Measurements from ENCODE around the gene ZG16B.

The ZG16B gene

GRCh38 chr16:2827374-2827791 lies 2.7 kb upstream of the ZG16B start:
- TF ChIP-seq, protein P1, sequence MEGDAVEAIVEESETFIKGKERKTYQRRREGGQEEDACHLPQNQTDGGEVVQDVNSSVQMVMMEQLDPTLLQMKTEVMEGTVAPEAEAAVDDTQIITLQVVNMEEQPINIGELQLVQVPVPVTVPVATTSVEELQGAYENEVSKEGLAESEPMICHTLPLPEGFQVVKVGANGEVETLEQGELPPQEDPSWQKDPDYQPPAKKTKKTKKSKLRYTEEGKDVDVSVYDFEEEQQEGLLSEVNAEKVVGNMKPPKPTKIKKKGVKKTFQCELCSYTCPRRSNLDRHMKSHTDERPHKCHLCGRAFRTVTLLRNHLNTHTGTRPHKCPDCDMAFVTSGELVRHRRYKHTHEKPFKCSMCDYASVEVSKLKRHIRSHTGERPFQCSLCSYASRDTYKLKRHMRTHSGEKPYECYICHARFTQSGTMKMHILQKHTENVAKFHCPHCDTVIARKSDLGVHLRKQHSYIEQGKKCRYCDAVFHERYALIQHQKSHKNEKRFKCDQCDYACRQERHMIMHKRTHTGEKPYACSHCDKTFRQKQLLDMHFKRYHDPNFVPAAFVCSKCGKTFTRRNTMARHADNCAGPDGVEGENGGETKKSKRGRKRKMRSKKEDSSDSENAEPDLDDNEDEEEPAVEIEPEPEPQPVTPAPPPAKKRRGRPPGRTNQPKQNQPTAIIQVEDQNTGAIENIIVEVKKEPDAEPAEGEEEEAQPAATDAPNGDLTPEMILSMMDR (IDR thresholded peaks at IDR 0.05; ENCODE audit: extremely low read depth, missing control alignments) = no peak

GRCh38 chr16:2827831-2828520 lies 2.1 kb upstream of the ZG16B start:
- TF ChIP-seq, protein P1 (IDR thresholded peaks at IDR 0.05; ENCODE audit: extremely low read depth, missing control alignments) = no peak

More at GRCh38 chr16:2827374-2827791, 2.7 kb upstream of the ZG16B start:
- no peak for DNase-seq (ENCODE audit: low spot score)

GRCh38 chr16:2828521-2828840 lies 1.6 kb upstream of the ZG16B start:
- no peak for DNase-seq (ENCODE audit: low spot score)
- TF ChIP-seq, protein P1 (IDR thresholded peaks at IDR 0.05; ENCODE audit: extremely low read depth, missing control alignments) = no peak

More at GRCh38 chr16:2827831-2828520, 2.1 kb upstream of the ZG16B start:
- DNase-seq (ENCODE audit: low spot score) = no peak

DNA sequence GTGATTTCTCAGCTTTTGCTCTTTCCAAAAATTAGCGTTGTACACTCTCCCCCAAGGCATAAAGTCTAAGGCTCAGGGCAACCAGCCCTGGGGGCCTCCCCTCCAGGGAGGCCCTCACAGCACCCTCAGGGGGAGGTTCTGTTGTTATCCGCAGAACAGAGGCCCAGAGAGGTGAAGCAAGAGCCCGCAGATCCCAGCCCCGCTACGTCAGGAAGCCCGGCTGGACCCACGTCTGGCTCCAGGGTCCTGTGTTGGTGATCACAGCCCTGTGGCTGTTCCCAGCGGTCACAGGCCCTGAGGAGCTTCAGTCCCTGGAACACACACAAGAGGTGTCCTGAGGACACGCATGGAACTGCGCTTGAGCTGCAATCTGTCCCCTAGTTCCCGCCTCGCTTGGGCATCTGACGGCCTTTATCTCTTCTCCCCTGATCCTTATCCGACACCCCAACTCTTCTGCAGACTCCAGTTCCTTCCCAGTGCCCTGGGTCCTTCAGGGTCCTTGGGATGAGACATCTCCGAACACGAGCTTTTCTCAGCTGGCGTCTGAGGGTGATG lies 1.1 kb upstream of the ZG16B start:
- TF ChIP-seq, protein P1 (IDR thresholded peaks at IDR 0.05; ENCODE audit: extremely low read depth, missing control alignments) = no peak
- DNase-seq (ENCODE audit: low spot score) = no peak

DNA sequence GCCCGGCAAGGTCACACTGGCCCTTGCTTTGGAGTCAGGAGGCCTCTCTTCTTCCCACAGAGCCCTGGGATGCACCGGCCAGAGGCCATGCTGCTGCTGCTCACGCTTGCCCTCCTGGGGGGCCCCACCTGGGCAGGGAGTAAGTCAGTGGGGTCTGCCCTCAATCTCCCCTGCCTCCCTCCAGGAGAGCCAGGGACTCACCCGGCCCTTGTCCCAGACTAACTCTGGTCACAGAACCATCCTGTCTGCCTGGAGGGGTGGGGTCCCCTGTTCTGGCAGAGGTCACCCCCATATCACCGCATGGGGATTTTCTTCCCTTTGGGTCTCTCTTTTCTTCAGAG lies 222 bp downstream of the ZG16B start:
- TF ChIP-seq, protein P1 (IDR thresholded peaks at IDR 0.05; ENCODE audit: extremely low read depth, missing control alignments) = no peak
- DNase-seq (ENCODE audit: low spot score) = no peak

DNA sequence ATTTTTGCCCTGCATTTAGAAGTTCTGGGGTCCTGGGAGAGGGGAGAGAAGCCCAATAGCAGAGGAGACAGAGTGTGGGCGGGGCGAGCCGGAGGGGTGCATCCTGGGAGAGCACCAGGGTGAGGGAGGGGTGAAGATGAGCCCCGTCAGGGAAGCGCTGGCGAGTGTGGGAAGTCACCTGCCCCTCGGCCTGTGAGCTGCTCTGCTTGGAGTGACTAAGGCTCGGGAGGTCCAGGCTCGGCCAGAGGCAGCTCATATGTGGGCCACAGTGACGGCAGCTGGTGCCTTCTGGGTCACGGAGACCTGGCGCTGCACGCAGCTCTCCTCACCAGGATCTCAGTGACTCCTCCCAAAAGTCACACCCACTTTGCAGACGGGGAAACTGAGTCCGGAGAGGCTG lies 1.1 kb downstream of the ZG16B start:
- DNase-seq (ENCODE audit: low spot score) = no peak
- TF ChIP-seq, protein P1 (IDR thresholded peaks at IDR 0.05; ENCODE audit: extremely low read depth, missing control alignments) = no peak

DNA sequence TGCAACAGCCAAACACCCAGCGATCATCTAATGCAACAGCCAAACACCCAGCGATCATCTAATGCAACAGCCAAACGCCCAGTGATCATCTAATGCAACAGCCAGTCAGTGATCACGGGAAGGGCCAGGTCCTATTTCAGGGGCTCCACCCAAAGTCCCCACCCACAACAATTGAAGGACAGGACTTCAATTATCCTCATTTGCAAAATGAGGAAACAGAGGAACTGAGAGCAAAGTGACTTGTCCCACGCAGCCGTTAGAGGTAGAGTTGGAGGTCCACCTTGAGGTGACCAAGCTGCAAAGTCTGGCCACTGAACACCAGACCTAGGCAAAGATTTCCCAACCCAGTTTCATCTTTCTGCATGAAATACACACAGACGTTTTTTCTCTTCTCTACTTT lies 3.7 kb downstream of the ZG16B start:
- TF ChIP-seq, protein P1 (IDR thresholded peaks at IDR 0.05; ENCODE audit: extremely low read depth, missing control alignments) = no peak
- no peak for DNase-seq (ENCODE audit: low spot score)

All from GM20000 (cell line).